Neural cell (in vitro differentiated cells): ENCODE measurements around the gene BRI3BP. TPM values are rescaled to one million over a fixed set of nuclear protein-coding genes. Genes with fewer than 3 reads are reported as not detected.

Source experiments
- H2AFZ ChIP-seq: fragments of 200-600, 300-800 bp; sonication (generic), shearing (Covaris generic); 2 replicates; pipeline ENCODE4 v1.6.0; 2014; ENCODE audit warnings: low read depth, mild to moderate bottlenecking, antibody characterized with exemption, low read length, moderate library complexity
- H3F3A ChIP-seq: fragments of 200-600 bp; shearing (Covaris generic); 2 replicates; pipeline ENCODE4 v1.6.1; 2016; ENCODE audit warnings: mild to moderate bottlenecking, moderate library complexity, mixed read lengths, antibody characterized with exemption, low read length; ENCODE audit not compliant: insufficient read depth, poor library complexity, severe bottlenecking
- H3K27ac ChIP-seq: fragments of 200-600, 300-800 bp; sonication (generic), shearing (Covaris generic); 2 replicates; pipeline ENCODE4 v1.5.1; 2014; ENCODE audit warnings: mild to moderate bottlenecking, low read length, moderate library complexity
- H3K27me3 ChIP-seq: fragments of 300-800, 200-600 bp; sonication (generic), shearing (Covaris generic); 2 replicates; pipeline ENCODE4 v1.6.0; 2014; ENCODE audit warnings: mild to moderate bottlenecking, low read depth, low read length, moderate library complexity; ENCODE audit not compliant: insufficient read depth
- H3K36me3 ChIP-seq: fragments of 300-800, 200-600 bp; sonication (generic), shearing (Covaris generic); 2 replicates; pipeline ENCODE4 v1.5.1; 2014; ENCODE audit warnings: mild to moderate bottlenecking, antibody characterized with exemption, low read length, moderate library complexity; ENCODE audit not compliant: insufficient read depth
- H3K4me2 ChIP-seq: fragments of 300-800, 200-600 bp; sonication (generic), shearing (Covaris generic); 2 replicates; pipeline ENCODE4 v1.6.0; 2014; ENCODE audit warnings: mild to moderate bottlenecking, low read length
- H3K4me3 ChIP-seq: fragments of 300-800, 200-600 bp; sonication (generic), shearing (Covaris generic); 2 replicates; pipeline ENCODE4 v1.5.1; 2014; ENCODE audit warnings: mild to moderate bottlenecking, low read length, moderate library complexity
- H3K79me2 ChIP-seq: fragments of 200-600 bp; shearing (Covaris generic); replicated peaks from 2 replicates; pipeline ENCODE4 v1.6.0; 2014; ENCODE audit warnings: mild to moderate bottlenecking, low read length, moderate library complexity; ENCODE audit not compliant: insufficient read depth
- H3K9ac ChIP-seq: fragments of 300-800, 200-600 bp; sonication (generic), shearing (Covaris generic); 2 replicates; pipeline ENCODE4 v1.6.1; 2016; ENCODE audit warnings: mild to moderate bottlenecking, low read length, mixed read lengths
- H3K9me2 ChIP-seq: fragments of 200-600 bp; shearing (Covaris generic); 2 replicates; pipeline ENCODE4 v1.6.1; 2016; ENCODE audit warnings: mild to moderate bottlenecking, low read length, mixed read lengths; ENCODE audit not compliant: insufficient read depth
- H3K9me3 ChIP-seq: fragments of 200-600, 300-800 bp; sonication (generic), shearing (Covaris generic); 2 replicates; pipeline ENCODE4 v1.6.1; 2016; ENCODE audit warnings: mild to moderate bottlenecking, mixed run types, low read length, moderate library complexity, mixed read lengths
- H4K20me1 ChIP-seq: fragments of 200-600 bp; shearing (Covaris generic); 2 replicates; pipeline ENCODE4 v1.6.1; 2016; ENCODE audit warnings: mild to moderate bottlenecking, mixed run types; ENCODE audit not compliant: insufficient read depth
- CTCF ChIP-seq: fragments of 450-650 bp; IDR thresholded peaks from 2 replicates; pipeline ENCODE4 v1.5.1; 2014; ENCODE audit warnings: antibody characterized with exemption, mild to moderate bottlenecking, moderate library complexity; ENCODE audit not compliant: poor library complexity, severe bottlenecking
- EP300 ChIP-seq: fragments of 450-650 bp; conservative IDR thresholded peaks from 2 replicates; pipeline ENCODE4 v1.6.1; 2014; ENCODE audit warnings: antibody characterized with exemption, mild to moderate bottlenecking, moderate library complexity; ENCODE audit not compliant: poor library complexity, severe bottlenecking
- EZH2 ChIP-seq: fragments of 200-600, 300-800 bp; shearing (Covaris generic), sonication (generic); IDR thresholded peaks from 2 replicates; pipeline ENCODE4 v1.6.1; 2014; ENCODE audit warnings: antibody characterized with exemption, low read length, borderline replicate concordance, mild to moderate bottlenecking; ENCODE audit not compliant: insufficient read depth, poor library complexity, severe bottlenecking
- MXI1 ChIP-seq: fragments of 450-650 bp; conservative IDR thresholded peaks from 2 replicates; pipeline ENCODE4 v1.6.1; 2014; ENCODE audit warnings: antibody characterized with exemption, mild to moderate bottlenecking; ENCODE audit not compliant: poor library complexity, severe bottlenecking
- POLR2AphosphoS5 ChIP-seq: IDR thresholded peaks from 2 replicates; pipeline ENCODE4 v1.6.1; 2012
- RAD21 ChIP-seq: fragments of 450-650 bp; conservative IDR thresholded peaks from 2 replicates; pipeline ENCODE4 v1.6.1; 2014; ENCODE audit warnings: antibody characterized with exemption, mild to moderate bottlenecking, moderate library complexity
- REST ChIP-seq: IDR thresholded peaks from 2 replicates; pipeline ENCODE4 v1.6.1; 2012; ENCODE audit warnings: borderline replicate concordance
- SMC3 ChIP-seq: fragments of 450-650 bp; conservative IDR thresholded peaks from 2 replicates; pipeline ENCODE4 v1.6.1; 2014; ENCODE audit warnings: antibody characterized with exemption, mild to moderate bottlenecking, moderate library complexity; ENCODE audit not compliant: poor library complexity
- TAF1 ChIP-seq: IDR thresholded peaks from 2 replicates; pipeline ENCODE4 v1.6.1; 2012; ENCODE audit warnings: low read depth
- polyA plus RNA-seq: library from polyadenylated mRNA; depleted of rRNA; stranded (reverse); fragments of >200 nt; gene quantifications from 2 replicates; pipeline ENCODE4 v1.2.3, GENCODE V29; 2014

BRI3BP gene
- polyA plus RNA-seq, 1 donor from 2014 or later: 11.0 TPM

GRCh38 chr12:124947013-124947412 lies 46.4 kb upstream of the BRI3BP start:
- Histone ChIP-seq H4K20me1 (no peaks in the 10 kb centered on the region), H3K79me2 (no peaks in the 10 kb centered on the region), H3F3A (no peaks in the 10 kb centered on the region), H2AFZ (no peak overlapping the region), H3K9me2 (no peaks in the 10 kb centered on the region), H3K9me3 (no peaks in the 10 kb centered on the region), H3K4me2 (no peak overlapping the region), H3K9ac (no peak overlapping the region), H3K27me3 (no peaks in the 10 kb centered on the region), H3K36me3 (no peaks in the 10 kb centered on the region), H3K27ac (no peak overlapping the region), H3K4me3 (no peak overlapping the region)
- TF ChIP-seq EP300: no peak
- no peak for TF ChIP-seq RAD21
- TF ChIP-seq MXI1: no peak
- no peak for TF ChIP-seq TAF1
- no peak for TF ChIP-seq POLR2AphosphoS5
- no peak for TF ChIP-seq CTCF
- TF ChIP-seq REST: no peak
- no peak for TF ChIP-seq SMC3
- TF ChIP-seq EZH2: no peak

GRCh38 chr12:124947561-124948398 lies 45.7 kb upstream of the BRI3BP start:
- TF ChIP-seq POLR2AphosphoS5: no peak
- TF ChIP-seq CTCF: no peak
- Histone ChIP-seq H3K79me2 (no peaks in the 10 kb centered on the region), H4K20me1 (no peaks in the 10 kb centered on the region), H3K9me2 (no peaks in the 10 kb centered on the region), H3K4me2 (no peak overlapping the region), H3K4me3 (no peak overlapping the region), H3K36me3 (no peaks in the 10 kb centered on the region), H3K9ac (no peak overlapping the region), H3K9me3 (no peaks in the 10 kb centered on the region), H3K27me3 (no peaks in the 10 kb centered on the region), H2AFZ (no peak overlapping the region), H3K27ac (no peak overlapping the region), H3F3A (no peaks in the 10 kb centered on the region)
